SK-N-SH (cell line): ENCODE measurements around the gene RMI2. TPM values are rescaled to one million over a fixed set of nuclear protein-coding genes. Genes with fewer than 3 reads are reported as not detected.

Source experiments
- CTCF ChIA-PET: fragments of 300-600, 350-600 bp; formaldehyde crosslinking; extraction: SDS; loops from one replicate; lab custom pipeline; 2021; lab: Yijun Ruan, JAX
- POLR2A ChIA-PET: fragments of 350-600 bp; sonication (Branson Sonifier 250); formaldehyde crosslinking; extraction: SDS; loops from one replicate; lab custom pipeline; 2020; ENCODE audit warnings: antibody characterized with exemption, inconsistent platforms; lab: Yijun Ruan, JAX
- DNase-seq: peaks from one replicate; pipeline ENCODE4 v3.0.0; 2012
- H2AFZ ChIP-seq: fragments of 200-600 bp; sonication (generic); 2 replicates; pipeline ENCODE4 v1.8.1; 2016; ENCODE audit warnings: antibody characterized with exemption, mild to moderate bottlenecking, low read depth
- H3F3A ChIP-seq: fragments of 200-600 bp; sonication (generic); replicated peaks from 2 replicates; pipeline ENCODE3; 2016; ENCODE audit warnings: antibody characterized with exemption, mild to moderate bottlenecking; ENCODE audit not compliant: insufficient read depth
- H3K27ac ChIP-seq, 2 experiments: fragments of 200-500 bp in 1 of 2; fragments of 200-600 bp in 1 of 2; sonication (Bioruptor generic) in 1 of 2; sonication (generic), shearing (Covaris generic) in 1 of 2; 2 replicates each; pipeline versions ENCODE4 v1.5.1 to v1.6.1; 2014 to 2016; ENCODE audit warnings: low read depth in 2 of 2, inconsistent platforms in 1 of 2, low read length in 1 of 2, mild to moderate bottlenecking in 1 of 2, mixed read lengths in 1 of 2
- H3K27me3 ChIP-seq: fragments of 200-600 bp; sonication (generic), shearing (Covaris generic); 2 replicates; pipeline ENCODE4 v1.6.1; 2016; ENCODE audit warnings: mixed run types; ENCODE audit not compliant: insufficient read depth
- H3K36me3 ChIP-seq, 2 experiments: fragments of 200-500 bp in 1 of 2; fragments of 200-600 bp in 1 of 2; sonication (Bioruptor generic) in 1 of 2; sonication (generic) in 1 of 2; replicated peaks in 1 of 2; 2 replicates each; pipeline versions ENCODE3 to v1.5.1; 2014 to 2016; ENCODE audit warnings: low read length in 1 of 2, mild to moderate bottlenecking in 1 of 2; ENCODE audit not compliant: insufficient read depth in 2 of 2, control insufficient read depth in 1 of 2
- H3K4me1 ChIP-seq, 2 experiments: fragments of 200-500 bp in 1 of 2; fragments of 200-600 bp in 1 of 2; sonication (Bioruptor generic) in 1 of 2; sonication (generic), shearing (Covaris generic) in 1 of 2; 2 replicates each; pipeline versions ENCODE4 v1.5.1 to v1.6.1; 2014 to 2016; ENCODE audit warnings: low read depth in 1 of 2, low read length in 1 of 2, mixed run types in 1 of 2; ENCODE audit not compliant: insufficient read depth in 2 of 2, control insufficient read depth in 1 of 2
- H3K4me2 ChIP-seq: fragments of 200-600 bp; sonication (generic), shearing (Covaris generic); 2 replicates; pipeline ENCODE4 v1.6.1; 2017; ENCODE audit warnings: mixed run types
- H3K4me3 ChIP-seq, 2 experiments: fragments of 200-500 bp in 1 of 2; fragments of 200-600 bp in 1 of 2; sonication (Bioruptor generic) in 1 of 2; sonication (generic), shearing (Covaris generic) in 1 of 2; 2 replicates each; pipeline versions ENCODE4 v1.5.1 to v1.8.1; 2014 to 2016; ENCODE audit warnings: low read depth in 2 of 2, inconsistent platforms in 1 of 2, low read length in 1 of 2, mild to moderate bottlenecking in 1 of 2, mixed read lengths in 1 of 2, moderate library complexity in 1 of 2
- H3K79me2 ChIP-seq: fragments of 200-600 bp; sonication (generic); 2 replicates; pipeline ENCODE4 v1.8.1; 2017; ENCODE audit warnings: mild to moderate bottlenecking; ENCODE audit not compliant: insufficient read depth
- H3K9ac ChIP-seq: fragments of 200-600 bp; sonication (generic); 2 replicates; pipeline ENCODE4 v1.6.1; 2017; ENCODE audit warnings: mixed run types
- H3K9me2 ChIP-seq: fragments of 200-600 bp; sonication (generic); 2 replicates; pipeline ENCODE4 v1.6.1; 2017; ENCODE audit warnings: mixed run types
- H3K9me3 ChIP-seq: fragments of 200-600 bp; sonication (generic); 2 replicates; pipeline ENCODE4 v1.6.1; 2017; ENCODE audit warnings: mixed run types, mild to moderate bottlenecking, moderate library complexity
- H4K20me1 ChIP-seq: fragments of 200-600 bp; sonication (generic); 2 replicates; pipeline ENCODE4 v1.6.1; 2017; ENCODE audit warnings: mild to moderate bottlenecking, mixed run types; ENCODE audit not compliant: insufficient read depth
- ELF1 ChIP-seq: IDR thresholded peaks from 2 replicates; pipeline ENCODE4 v1.4.0; 2012
- EP300 ChIP-seq, 2 experiments: IDR thresholded peaks; 2 replicates each; pipeline versions ENCODE4 v1.4.0 to v1.6.1; 2012; ENCODE audit warnings: borderline replicate concordance in 1 of 2, low read depth in 1 of 2, low read length in 1 of 2
- EZH2phosphoT487 ChIP-seq: fragments of 200-600 bp; sonication (generic); IDR thresholded peaks from 2 replicates; pipeline ENCODE4 v1.6.1; 2017; ENCODE audit warnings: low read depth, mixed run types, mild to moderate bottlenecking, antibody characterized with exemption, moderate library complexity, borderline replicate concordance
- FOSL2 ChIP-seq: IDR thresholded peaks from 2 replicates; pipeline ENCODE4 v1.4.0; 2012; ENCODE audit warnings: low read depth, mild to moderate bottlenecking, moderate library complexity, borderline replicate concordance
- FOXJ3 ChIP-seq: sonication (generic); formaldehyde crosslinking; IDR thresholded peaks from 2 replicates; pipeline ENCODE4 v1.5.1; 2020; ENCODE audit warnings: mild to moderate bottlenecking, missing genetic modification reagents
- FOXM1 ChIP-seq: IDR thresholded peaks from 2 replicates; pipeline ENCODE4 v1.4.0; 2012; ENCODE audit warnings: low read depth, mild to moderate bottlenecking
- GABPA ChIP-seq: IDR thresholded peaks from 2 replicates; pipeline ENCODE4 v1.4.0; 2012; ENCODE audit warnings: low read depth, mild to moderate bottlenecking
- JUND ChIP-seq: IDR thresholded peaks from 2 replicates; pipeline ENCODE4 v1.4.0; 2012
- MXI1 ChIP-seq: IDR thresholded peaks from 2 replicates; pipeline ENCODE4 v1.6.1; 2012; ENCODE audit warnings: mild to moderate bottlenecking, low read depth, low read length, improper control_type of control experiment
- NFIC ChIP-seq: IDR thresholded peaks from 2 replicates; pipeline ENCODE4 v1.4.0; 2012; ENCODE audit warnings: borderline replicate concordance
- NRF1 ChIP-seq: IDR thresholded peaks from 2 replicates; pipeline ENCODE4 v1.6.1; 2012; ENCODE audit warnings: low read depth, mild to moderate bottlenecking, low read length
- POLR2AphosphoS5 ChIP-seq: IDR thresholded peaks from 2 replicates; pipeline ENCODE4 v1.6.1; 2012; ENCODE audit warnings: low read depth, low read length
- RCOR1 ChIP-seq: fragments of 150-350 bp; IDR thresholded peaks from 2 replicates; pipeline ENCODE4 v1.6.1; 2017; ENCODE audit warnings: antibody characterized with exemption, low read length
- RFX5 ChIP-seq: IDR thresholded peaks from 2 replicates; pipeline ENCODE4 v1.6.1; 2012; ENCODE audit warnings: mild to moderate bottlenecking, improper control_type of control experiment, low read length
- TCF12 ChIP-seq: IDR thresholded peaks from 2 replicates; pipeline ENCODE4 v1.4.0; 2012
- TEAD4 ChIP-seq: IDR thresholded peaks from 2 replicates; pipeline ENCODE4 v1.4.0; 2012; ENCODE audit warnings: mild to moderate bottlenecking, borderline replicate concordance; ENCODE audit not compliant: insufficient read depth
- YY1 ChIP-seq: IDR thresholded peaks from 2 replicates; pipeline ENCODE4 v1.4.0; 2012; ENCODE audit warnings: low read depth, mild to moderate bottlenecking
- WGBS: methylation state at CpG from one replicate; pipeline ENCODE4 v1.1.6; 2017; ENCODE audit warnings: low lambda C conversion rate; 5-methylcytosine and 5-hydroxymethylcytosine counted together
- polyA plus RNA-seq, 3 experiments: library from polyadenylated mRNA; depleted of rRNA; stranded (reverse); fragments of >200 nt; gene quantifications; 2 replicates each; pipeline ENCODE4 v1.2.3, GENCODE V29; 2012
- TF ChIP-seq, protein P1 (sequence below): fragments of 200-600 bp; sonication (generic); IDR thresholded peaks from 2 replicates; pipeline ENCODE4 v1.6.1; 2017; ENCODE audit warnings: antibody characterized with exemption, mild to moderate bottlenecking, moderate library complexity
- TF ChIP-seq, protein P2 (sequence below): fragments of 150-350 bp; IDR thresholded peaks from 2 replicates; pipeline ENCODE4 v1.6.1; 2016; ENCODE audit warnings: mild to moderate bottlenecking, low read depth, low read length
- TF ChIP-seq, protein P3 (sequence below): IDR thresholded peaks from 2 replicates; pipeline ENCODE4 v1.6.1; 2012; ENCODE audit warnings: mild to moderate bottlenecking, low read depth, low read length, moderate library complexity
- TF ChIP-seq, protein P4 (sequence below): IDR thresholded peaks from 2 replicates; pipeline ENCODE4 v1.4.0; 2012; ENCODE audit warnings: low read depth

Gene RMI2
- polyA plus RNA-seq, 1 of the 3 experiments (the other 2 are of a cell fraction) = 8.5 TPM

DNA sequence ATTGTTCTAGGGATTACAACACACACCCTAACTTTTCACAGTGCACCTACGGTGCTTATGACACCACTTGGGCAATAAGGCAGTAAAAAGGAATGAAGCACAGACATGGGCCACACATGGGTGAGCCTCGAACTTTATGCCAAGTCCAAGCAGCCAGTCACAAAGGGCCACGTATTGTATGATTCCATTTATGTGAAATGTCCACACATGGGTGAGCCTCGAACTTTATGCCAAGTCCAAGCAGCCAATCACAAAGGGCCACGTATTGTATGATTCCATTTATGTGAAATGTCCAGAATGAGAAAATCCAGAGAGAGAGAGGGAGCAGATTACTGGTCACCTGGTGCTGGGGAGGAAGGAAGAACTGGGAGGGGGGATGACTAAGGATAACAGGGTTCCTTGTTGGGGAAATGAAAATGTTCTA is 22.2 kb downstream of the RMI2 start:
- TF ChIP-seq FOXJ3 (CRISPR knock-in tag) (no peak), JUND (no peak), NFIC (no peak), POLR2AphosphoS5 (no peak), NRF1 (no peak), TCF12 (no peak)
- Histone ChIP-seq H3F3A (no peaks in the 10 kb centered on the region), H3K27me3 (no peaks in the 10 kb centered on the region), H4K20me1 (no peaks in the 10 kb centered on the region), H3K9me2 (no peaks in the 10 kb centered on the region), H3K79me2 (no peaks in the 10 kb centered on the region), H3K4me2 (no peak overlapping the region), H3K9ac (no peak overlapping the region), H3K27ac (no peak overlapping the region), H3K36me3 (no peaks in the 10 kb centered on the region), H3K9me3 (no peaks in the 10 kb centered on the region), H2AFZ (no peak overlapping the region), H3K4me3 (no peak overlapping the region), H3K4me1 (peaks cover 0 to 15% of the 10 kb centered on the region in 2 experiments; a peak in 3 of 4 replicates)
- CTCF ChIA-PET = no interaction called here
- DNase-seq = no peak
- 79% methylated on average over 5 of the region's 5 CpGs for WGBS
- POLR2A ChIA-PET = no interaction called here

DNA sequence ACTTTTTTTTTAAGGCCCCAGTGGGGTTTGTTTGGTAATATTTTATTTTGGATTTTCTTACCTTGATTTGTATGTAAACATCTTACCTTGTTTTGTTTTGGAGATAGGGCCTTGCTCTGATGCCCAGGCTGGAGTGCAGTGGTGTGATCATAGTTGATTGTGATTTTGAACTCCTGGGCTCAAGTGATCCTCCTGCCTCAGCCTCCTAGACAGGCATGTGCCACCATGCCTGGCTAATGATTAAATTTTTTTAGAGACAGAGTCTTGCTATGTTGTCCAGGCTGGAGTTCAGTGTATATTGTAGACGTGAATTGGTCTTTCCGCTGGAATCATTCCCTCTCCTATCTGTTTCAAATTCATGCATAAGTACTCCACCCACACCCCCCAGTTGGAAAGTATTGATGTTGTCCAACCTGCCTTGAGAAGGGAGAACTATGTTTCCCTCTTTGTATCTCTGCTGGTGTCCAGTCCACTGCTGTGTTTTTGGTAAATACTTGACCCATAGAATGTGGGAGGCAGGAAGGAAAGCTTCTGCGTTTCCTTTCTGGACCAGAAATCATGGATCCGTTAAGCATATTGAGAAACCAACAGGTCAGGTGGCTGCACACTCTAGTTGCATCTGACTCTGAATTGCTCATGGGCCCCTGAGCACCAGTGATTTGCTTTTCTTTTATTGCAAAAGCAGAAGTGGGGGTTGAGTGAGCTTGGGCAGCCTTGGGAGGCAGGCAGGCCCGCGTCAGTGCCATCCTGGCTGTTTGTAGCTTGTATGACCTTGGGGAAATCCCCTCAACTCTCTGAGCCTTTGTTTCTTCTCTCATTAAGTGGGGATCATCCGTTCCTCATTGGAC is 25.0 kb downstream of the RMI2 start:
- no peaks in the 10 kb centered on the region for H3F3A ChIP-seq
- no peaks in the 10 kb centered on the region for H3K27me3 ChIP-seq
- no peak overlapping the region for H3K27ac ChIP-seq
- no peak overlapping the region for H3K4me2 ChIP-seq
- H2AFZ ChIP-seq = no peak overlapping the region
- WGBS = 74% methylated on average over 7 of the region's 7 CpGs
- H3K4me1 ChIP-seq = no peaks in the 10 kb centered on the region
- TF ChIP-seq RFX5 (no peak), YY1 (no peak), TEAD4 (no peak), FOSL2 (no peak), ELF1 (no peak), GABPA (no peak), RCOR1 (no peak), TCF12 (no peak), POLR2AphosphoS5 (no peak), MXI1 (no peak), EZH2phosphoT487 (no peak), EP300 (IDR thresholded peaks at IDR 0.05; ENCODE audit: borderline replicate concordance in 1 of 2, low read depth in 1 of 2, low read length in 1 of 2) (no peak), FOXM1 (no peak), NRF1 (no peak)
- TF ChIP-seq, protein P1, sequence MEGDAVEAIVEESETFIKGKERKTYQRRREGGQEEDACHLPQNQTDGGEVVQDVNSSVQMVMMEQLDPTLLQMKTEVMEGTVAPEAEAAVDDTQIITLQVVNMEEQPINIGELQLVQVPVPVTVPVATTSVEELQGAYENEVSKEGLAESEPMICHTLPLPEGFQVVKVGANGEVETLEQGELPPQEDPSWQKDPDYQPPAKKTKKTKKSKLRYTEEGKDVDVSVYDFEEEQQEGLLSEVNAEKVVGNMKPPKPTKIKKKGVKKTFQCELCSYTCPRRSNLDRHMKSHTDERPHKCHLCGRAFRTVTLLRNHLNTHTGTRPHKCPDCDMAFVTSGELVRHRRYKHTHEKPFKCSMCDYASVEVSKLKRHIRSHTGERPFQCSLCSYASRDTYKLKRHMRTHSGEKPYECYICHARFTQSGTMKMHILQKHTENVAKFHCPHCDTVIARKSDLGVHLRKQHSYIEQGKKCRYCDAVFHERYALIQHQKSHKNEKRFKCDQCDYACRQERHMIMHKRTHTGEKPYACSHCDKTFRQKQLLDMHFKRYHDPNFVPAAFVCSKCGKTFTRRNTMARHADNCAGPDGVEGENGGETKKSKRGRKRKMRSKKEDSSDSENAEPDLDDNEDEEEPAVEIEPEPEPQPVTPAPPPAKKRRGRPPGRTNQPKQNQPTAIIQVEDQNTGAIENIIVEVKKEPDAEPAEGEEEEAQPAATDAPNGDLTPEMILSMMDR = no peak
- TF ChIP-seq, protein P2, sequence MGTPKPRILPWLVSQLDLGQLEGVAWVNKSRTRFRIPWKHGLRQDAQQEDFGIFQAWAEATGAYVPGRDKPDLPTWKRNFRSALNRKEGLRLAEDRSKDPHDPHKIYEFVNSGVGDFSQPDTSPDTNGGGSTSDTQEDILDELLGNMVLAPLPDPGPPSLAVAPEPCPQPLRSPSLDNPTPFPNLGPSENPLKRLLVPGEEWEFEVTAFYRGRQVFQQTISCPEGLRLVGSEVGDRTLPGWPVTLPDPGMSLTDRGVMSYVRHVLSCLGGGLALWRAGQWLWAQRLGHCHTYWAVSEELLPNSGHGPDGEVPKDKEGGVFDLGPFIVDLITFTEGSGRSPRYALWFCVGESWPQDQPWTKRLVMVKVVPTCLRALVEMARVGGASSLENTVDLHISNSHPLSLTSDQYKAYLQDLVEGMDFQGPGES = no peak
- TF ChIP-seq, protein P3, sequence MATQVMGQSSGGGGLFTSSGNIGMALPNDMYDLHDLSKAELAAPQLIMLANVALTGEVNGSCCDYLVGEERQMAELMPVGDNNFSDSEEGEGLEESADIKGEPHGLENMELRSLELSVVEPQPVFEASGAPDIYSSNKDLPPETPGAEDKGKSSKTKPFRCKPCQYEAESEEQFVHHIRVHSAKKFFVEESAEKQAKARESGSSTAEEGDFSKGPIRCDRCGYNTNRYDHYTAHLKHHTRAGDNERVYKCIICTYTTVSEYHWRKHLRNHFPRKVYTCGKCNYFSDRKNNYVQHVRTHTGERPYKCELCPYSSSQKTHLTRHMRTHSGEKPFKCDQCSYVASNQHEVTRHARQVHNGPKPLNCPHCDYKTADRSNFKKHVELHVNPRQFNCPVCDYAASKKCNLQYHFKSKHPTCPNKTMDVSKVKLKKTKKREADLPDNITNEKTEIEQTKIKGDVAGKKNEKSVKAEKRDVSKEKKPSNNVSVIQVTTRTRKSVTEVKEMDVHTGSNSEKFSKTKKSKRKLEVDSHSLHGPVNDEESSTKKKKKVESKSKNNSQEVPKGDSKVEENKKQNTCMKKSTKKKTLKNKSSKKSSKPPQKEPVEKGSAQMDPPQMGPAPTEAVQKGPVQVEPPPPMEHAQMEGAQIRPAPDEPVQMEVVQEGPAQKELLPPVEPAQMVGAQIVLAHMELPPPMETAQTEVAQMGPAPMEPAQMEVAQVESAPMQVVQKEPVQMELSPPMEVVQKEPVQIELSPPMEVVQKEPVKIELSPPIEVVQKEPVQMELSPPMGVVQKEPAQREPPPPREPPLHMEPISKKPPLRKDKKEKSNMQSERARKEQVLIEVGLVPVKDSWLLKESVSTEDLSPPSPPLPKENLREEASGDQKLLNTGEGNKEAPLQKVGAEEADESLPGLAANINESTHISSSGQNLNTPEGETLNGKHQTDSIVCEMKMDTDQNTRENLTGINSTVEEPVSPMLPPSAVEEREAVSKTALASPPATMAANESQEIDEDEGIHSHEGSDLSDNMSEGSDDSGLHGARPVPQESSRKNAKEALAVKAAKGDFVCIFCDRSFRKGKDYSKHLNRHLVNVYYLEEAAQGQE = no peak
- TF ChIP-seq, protein P4, sequence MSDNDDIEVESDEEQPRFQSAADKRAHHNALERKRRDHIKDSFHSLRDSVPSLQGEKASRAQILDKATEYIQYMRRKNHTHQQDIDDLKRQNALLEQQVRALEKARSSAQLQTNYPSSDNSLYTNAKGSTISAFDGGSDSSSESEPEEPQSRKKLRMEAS = no peak
- no peaks in the 10 kb centered on the region for H3K9me3 ChIP-seq
- no peaks in the 10 kb centered on the region for H3K36me3 ChIP-seq
- CTCF ChIA-PET = interaction anchor here (1.6 to 2.0 kb wide), 2 partner anchors 13 to 406 kb away, joined by 8 to 10 read pairs; no protein-coding TSS in a partner anchor
- H4K20me1 ChIP-seq = no peaks in the 10 kb centered on the region
- H3K9me2 ChIP-seq = no peaks in the 10 kb centered on the region
- H3K4me3 ChIP-seq = no peak overlapping the region
- POLR2A ChIA-PET = interaction anchor here (0.7 kb wide), 1 partner anchor 321 kb away, joined by 3 read pairs; no protein-coding TSS in a partner anchor
- no peak overlapping the region for H3K9ac ChIP-seq
- DNase-seq = no peak
- no peaks in the 10 kb centered on the region for H3K79me2 ChIP-seq
